GM19193 (cell line): Measurements from ENCODE around the gene KCNQ5.

ENCODE experiments used
- POLR2A ChIP-seq: IDR thresholded peaks from 4 replicates; pipeline ENCODE4 v1.6.1; 2011; ENCODE audit not compliant: insufficient read depth, insufficient read length; ENCODE audit errors: extremely low read depth

The KCNQ5 gene

GRCh38 chr6:72825315-72825911, 203.5 kb downstream of the KCNQ5 start:
- TF ChIP-seq POLR2A: no peak

- TF ChIP-seq POLR2A: no peak
These were observed 204.2 kb downstream of the KCNQ5 start for GRCh38 chr6:72826037-72826436.

GRCh38 chr6:72826744-72827438, 205.0 kb downstream of the KCNQ5 start:
- TF ChIP-seq POLR2A: no peak

GRCh38 chr6:72828904-72829303, 207.0 kb downstream of the KCNQ5 start:
- no peak for TF ChIP-seq POLR2A

- no peak for TF ChIP-seq POLR2A
These were observed 210.4 kb downstream of the KCNQ5 start for GRCh38 chr6:72832271-72832670.

- TF ChIP-seq POLR2A: no peak
These were observed 213.9 kb downstream of the KCNQ5 start for GRCh38 chr6:72835749-72836148.

GRCh38 chr6:72836971-72837370, 215.1 kb downstream of the KCNQ5 start:
- TF ChIP-seq POLR2A: no peak

GRCh38 chr6:72841195-72841594, 219.3 kb downstream of the KCNQ5 start:
- TF ChIP-seq POLR2A: no peak

- no peak for TF ChIP-seq POLR2A
These were observed 220.3 kb downstream of the KCNQ5 start for GRCh38 chr6:72842140-72842539.

GRCh38 chr6:72844614-72845013, 222.8 kb downstream of the KCNQ5 start:
- TF ChIP-seq POLR2A: no peak

GRCh38 chr6:72849346-72849745, 227.5 kb downstream of the KCNQ5 start:
- no peak for TF ChIP-seq POLR2A

- TF ChIP-seq POLR2A: no peak
These were observed 228.2 kb downstream of the KCNQ5 start for GRCh38 chr6:72850040-72850439.

- TF ChIP-seq POLR2A: no peak
These were observed 228.6 kb downstream of the KCNQ5 start for GRCh38 chr6:72850469-72850868.

- no peak for TF ChIP-seq POLR2A
These were observed 233.6 kb downstream of the KCNQ5 start for GRCh38 chr6:72855471-72855870.

GRCh38 chr6:72856801-72857200, 234.9 kb downstream of the KCNQ5 start:
- no peak for TF ChIP-seq POLR2A

- TF ChIP-seq POLR2A: no peak
These were observed 236.1 kb downstream of the KCNQ5 start for GRCh38 chr6:72857791-72858585.
